Activated CD8-positive, alpha-beta T cell treated with anti-CD3 and anti-CD28 coated beads, Interleukin-2, amount 10 ng/mL, durations not matched to agents 7 days and 5 days (primary cell): Measurements from ENCODE around the gene MBOAT1. TPM values are rescaled to one million over a fixed set of nuclear protein-coding genes. Genes with fewer than 3 reads are reported as not detected.

Experiments
- ATAC-seq: fragments of 150-1000 bp; cut with Tn5 transposase; one replicate; pipeline ENCODE4 v1.10.0; 2021; ENCODE audit warnings: moderate library complexity
- CTCF ChIA-PET: fragments of 350-600 bp; sonication (Branson Sonifier 250); formaldehyde crosslinking; loops from one replicate; lab custom pipeline; 2021; ENCODE audit warnings: antibody characterized with exemption; lab: Charles Lee
- POLR2A ChIA-PET: fragments of 350-600 bp; sonication (Branson Sonifier 250); formaldehyde crosslinking; loops from one replicate; lab custom pipeline; 2021; ENCODE audit warnings: antibody characterized with exemption; lab: Charles Lee
- DNase-seq: peaks from one replicate; pipeline ENCODE4 v3.0.0-alpha.2; 2020
- H3K27ac Mint-ChIP-seq: one replicate; pipeline ENCODE4 v1.8.0; 2021; ENCODE audit warnings: mild to moderate bottlenecking, mixed read lengths
- H3K27me3 Mint-ChIP-seq: one replicate; pipeline ENCODE4 v1.8.0; 2021; ENCODE audit warnings: low read depth, mixed read lengths
- H3K36me3 Mint-ChIP-seq: one replicate; pipeline ENCODE4 v1.8.0; 2021; ENCODE audit warnings: low read depth, mixed read lengths
- H3K4me1 Mint-ChIP-seq: one replicate; pipeline ENCODE4 v1.8.0; 2021; ENCODE audit warnings: low read depth, mixed read lengths
- H3K4me3 Mint-ChIP-seq: one replicate; pipeline ENCODE4 v1.8.0; 2021; ENCODE audit warnings: mild to moderate bottlenecking, mixed read lengths
- H3K9me3 Mint-ChIP-seq: one replicate; pipeline ENCODE4 v1.8.0; 2022; ENCODE audit warnings: mixed read lengths; ENCODE audit not compliant: insufficient read depth
- total RNA-seq, 2 experiments: library from RNA; stranded (reverse); gene quantifications; one replicate each; pipeline ENCODE4 v1.2.3, GENCODE V29; 2021

The MBOAT1 gene
- total RNA-seq, 2 experiments from 2014 or later: 14.2 to 15.5 TPM

GRCh38 chr6:20200761-20201630 lies 11.3 kb downstream of the MBOAT1 start:
- H3K4me3 Mint-ChIP-seq: no peak overlapping the region
- H3K9me3 Mint-ChIP-seq: no peaks in the 10 kb centered on the region
- DNase-seq (no peak), ATAC-seq (no peak)
- peaks cover 10% of the 10 kb centered on the region for H3K36me3 Mint-ChIP-seq
- POLR2A ChIA-PET: no interaction called here
- H3K27me3 Mint-ChIP-seq: no peaks in the 10 kb centered on the region
- CTCF ChIA-PET: interaction anchor here (1.4 to 3.8 kb wide), 2 partner anchors 74 to 332 kb away, joined by 3 to 14 read pairs; no protein-coding TSS in a partner anchor
- H3K4me1 Mint-ChIP-seq: peaks cover 37% of the 10 kb centered on the region
- H3K27ac Mint-ChIP-seq: no peak overlapping the region

GRCh38 chr6:20198775-20199174 lies 13.5 kb downstream of the MBOAT1 start:
- CTCF ChIA-PET: interaction anchor here (1.3 kb wide), 1 partner anchor 80 kb away, joined by 3 read pairs; no protein-coding TSS in a partner anchor
- H3K27ac Mint-ChIP-seq: no peak overlapping the region
- no peaks in the 10 kb centered on the region for H3K9me3 Mint-ChIP-seq
- no peak overlapping the region for H3K4me3 Mint-ChIP-seq
- H3K27me3 Mint-ChIP-seq: no peaks in the 10 kb centered on the region
- peaks cover 7% of the 10 kb centered on the region for H3K36me3 Mint-ChIP-seq
- peaks cover 21% of the 10 kb centered on the region for H3K4me1 Mint-ChIP-seq
- DNase-seq: no peak
- POLR2A ChIA-PET: interaction anchor here (1.0 kb wide), 1 partner anchor 14 kb away, joined by 3 read pairs; the partner anchor contains the start of gene MBOAT1
- ATAC-seq: no peak

- ChIA-PET CTCF (interaction anchor here (1.3 kb wide), 1 partner anchor 80 kb away, joined by 3 read pairs; no protein-coding TSS in a partner anchor), POLR2A (no interaction called here)
- Mint-ChIP-seq H3K27me3 (no peaks in the 10 kb centered on the region), H3K27ac (no peak overlapping the region), H3K4me3 (no peak overlapping the region), H3K4me1 (peaks cover 19% of the 10 kb centered on the region), H3K9me3 (no peaks in the 10 kb centered on the region), H3K36me3 (peaks cover 8% of the 10 kb centered on the region)
- ATAC-seq (no peak), DNase-seq (no peak)
These were observed 14.0 kb downstream of the MBOAT1 start for GRCh38 chr6:20198156-20198774.

GRCh38 chr6:20197251-20197650 lies 15.0 kb downstream of the MBOAT1 start:
- no peaks in the 10 kb centered on the region for H3K9me3 Mint-ChIP-seq
- no peak overlapping the region for H3K4me3 Mint-ChIP-seq
- H3K27ac Mint-ChIP-seq: no peak overlapping the region
- ChIA-PET CTCF (no interaction called here), POLR2A (no interaction called here)
- H3K36me3 Mint-ChIP-seq: peaks cover 9% of the 10 kb centered on the region
- H3K27me3 Mint-ChIP-seq: no peaks in the 10 kb centered on the region
- peaks cover 17% of the 10 kb centered on the region for H3K4me1 Mint-ChIP-seq
- ATAC-seq (no peak), DNase-seq (no peak)

GRCh38 chr6:20192625-20193024 lies 19.6 kb downstream of the MBOAT1 start:
- Mint-ChIP-seq H3K4me3 (no peak overlapping the region), H3K36me3 (peaks cover 11% of the 10 kb centered on the region), H3K9me3 (peaks cover 9% of the 10 kb centered on the region), H3K27me3 (no peaks in the 10 kb centered on the region), H3K27ac (no peak overlapping the region), H3K4me1 (peaks cover 6% of the 10 kb centered on the region)
- CTCF ChIA-PET: interaction anchor here (0.7 to 1.1 kb wide), 3 partner anchors 14 to 100 kb away, joined by 3 read pairs; no protein-coding TSS in a partner anchor
- POLR2A ChIA-PET: no interaction called here
- DNase-seq (no peak), ATAC-seq (no peak)

GRCh38 chr6:20191992-20192391 lies 20.3 kb downstream of the MBOAT1 start:
- POLR2A ChIA-PET: no interaction called here
- H3K27ac Mint-ChIP-seq: no peak overlapping the region

GRCh38 chr6:20188630-20189075 lies 23.6 kb downstream of the MBOAT1 start:
- ATAC-seq (no peak), DNase-seq (no peak)
- Mint-ChIP-seq H3K36me3 (peaks cover 23% of the 10 kb centered on the region), H3K27me3 (no peaks in the 10 kb centered on the region), H3K27ac (no peak overlapping the region), H3K4me1 (peaks cover 6% of the 10 kb centered on the region), H3K4me3 (no peak overlapping the region), H3K9me3 (peaks cover 9% of the 10 kb centered on the region)
- CTCF ChIA-PET: no interaction called here
- POLR2A ChIA-PET: no interaction called here

More at GRCh38 chr6:20191992-20192391, 20.3 kb downstream of the MBOAT1 start:
- H3K4me3 Mint-ChIP-seq: no peak overlapping the region
- CTCF ChIA-PET: interaction anchor here (0.7 kb wide), 2 partner anchors 15 to 99 kb away, joined by 3 read pairs; no protein-coding TSS in a partner anchor
- H3K27me3 Mint-ChIP-seq: no peaks in the 10 kb centered on the region
- no peak for DNase-seq
- H3K4me1 Mint-ChIP-seq: peaks cover 6% of the 10 kb centered on the region
- peaks cover 9% of the 10 kb centered on the region for H3K9me3 Mint-ChIP-seq
- H3K36me3 Mint-ChIP-seq: peaks cover 17% of the 10 kb centered on the region
- no peak for ATAC-seq

- Mint-ChIP-seq H3K27me3 (no peaks in the 10 kb centered on the region), H3K4me3 (no peak overlapping the region), H3K36me3 (peaks cover 24% of the 10 kb centered on the region), H3K4me1 (peaks cover 3% of the 10 kb centered on the region), H3K27ac (no peak overlapping the region), H3K9me3 (peaks cover 9% of the 10 kb centered on the region)
- CTCF ChIA-PET: interaction anchor here (1.0 kb wide), 1 partner anchor 13 kb away, joined by 3 read pairs; no protein-coding TSS in a partner anchor
- ATAC-seq (no peak), DNase-seq (no peak)
- POLR2A ChIA-PET: no interaction called here
These were observed 25.3 kb downstream of the MBOAT1 start for GRCh38 chr6:20186981-20187380.

- H3K9me3 Mint-ChIP-seq: no peaks in the 10 kb centered on the region
- ChIA-PET POLR2A (no interaction called here), CTCF (no interaction called here)
- peaks cover 24% of the 10 kb centered on the region for H3K36me3 Mint-ChIP-seq
- DNase-seq (no peak), ATAC-seq (no peak)
- no peaks in the 10 kb centered on the region for H3K27me3 Mint-ChIP-seq
- no peak overlapping the region for H3K4me3 Mint-ChIP-seq
- H3K27ac Mint-ChIP-seq: no peak overlapping the region
- H3K4me1 Mint-ChIP-seq: peaks cover 8% of the 10 kb centered on the region
These were observed 28.6 kb downstream of the MBOAT1 start for GRCh38 chr6:20183706-20184105.

- H3K36me3 Mint-ChIP-seq: peaks cover 22% of the 10 kb centered on the region
- no peak overlapping the region for H3K4me3 Mint-ChIP-seq
- H3K9me3 Mint-ChIP-seq: no peaks in the 10 kb centered on the region
- ATAC-seq (no peak), DNase-seq (no peak)
- peaks cover 7% of the 10 kb centered on the region for H3K4me1 Mint-ChIP-seq
- CTCF ChIA-PET: no interaction called here
- POLR2A ChIA-PET: no interaction called here
- no peak overlapping the region for H3K27ac Mint-ChIP-seq
- no peaks in the 10 kb centered on the region for H3K27me3 Mint-ChIP-seq
These were observed 29.2 kb downstream of the MBOAT1 start for GRCh38 chr6:20182926-20183521.

GRCh38 chr6:20182069-20182468 lies 30.2 kb downstream of the MBOAT1 start:
- ATAC-seq (no peak), DNase-seq (no peak)
- no peaks in the 10 kb centered on the region for H3K9me3 Mint-ChIP-seq
- H3K4me1 Mint-ChIP-seq: peaks cover 7% of the 10 kb centered on the region
- no peak overlapping the region for H3K4me3 Mint-ChIP-seq
- H3K27ac Mint-ChIP-seq: no peak overlapping the region
- ChIA-PET CTCF (no interaction called here), POLR2A (no interaction called here)
- no peaks in the 10 kb centered on the region for H3K27me3 Mint-ChIP-seq
- peaks cover 18% of the 10 kb centered on the region for H3K36me3 Mint-ChIP-seq
